PC-9 (cell line): Measurements from ENCODE around the gene SPR. TPM values are rescaled to one million over a fixed set of nuclear protein-coding genes. Genes with fewer than 3 reads are reported as not detected.

Experiments used
- BruUV-seq: library from RNA; stranded (reverse); fragments of 400-500 nt; replicated peaks from 2 replicates; lab custom pipeline; 2021; lab: Mats Ljungman, UMichigan
- CTCF ChIA-PET: fragments of 300-600 bp; sonication (Branson Sonifier 250); formaldehyde crosslinking; loops from one replicate; lab custom pipeline; 2022; ENCODE audit warnings: antibody characterized with exemption; lab: Charles Lee
- POLR2A ChIA-PET: fragments of 300-600 bp; sonication (Branson Sonifier 250); formaldehyde crosslinking; loops from one replicate; lab custom pipeline; 2022; ENCODE audit warnings: antibody characterized with exemption; ENCODE audit not compliant: unreplicated experiment; lab: Charles Lee
- DNase-seq, 2 experiments: peaks; one replicate each; pipeline versions ENCODE4 v3.0.0 to v3.0.0-alpha.2; 2015 to 2022; ENCODE audit warnings: mixed read lengths in 1 of 2
- H2AFZ ChIP-seq: fragments of 200-600 bp; sonication (generic); 2 replicates; pipeline ENCODE4 v1.8.1; 2017; ENCODE audit warnings: antibody characterized with exemption
- H3F3A ChIP-seq: fragments of 200-600 bp; sonication (generic); 2 replicates; pipeline ENCODE4 v1.8.1; 2017; ENCODE audit warnings: antibody characterized with exemption, mild to moderate bottlenecking, low read depth; ENCODE audit not compliant: insufficient read depth
- H3K27ac ChIP-seq: fragments of 200-600 bp; sonication (generic); 2 replicates; pipeline ENCODE4 v1.6.1; 2016; ENCODE audit warnings: mixed run types
- H3K27me3 ChIP-seq: fragments of 200-600 bp; sonication (generic); 2 replicates; pipeline ENCODE4 v1.6.1; 2016; ENCODE audit warnings: low read depth, mixed run types; ENCODE audit not compliant: insufficient read depth
- H3K36me3 ChIP-seq: fragments of 200-600 bp; sonication (generic); 2 replicates; pipeline ENCODE4 v1.6.1; 2016; ENCODE audit warnings: low read depth, mixed run types
- H3K4me1 ChIP-seq: fragments of 200-600 bp; sonication (generic); replicated peaks from 2 replicates; pipeline ENCODE4 v1.6.1; 2016; ENCODE audit warnings: mixed run types; ENCODE audit not compliant: insufficient read depth
- H3K4me2 ChIP-seq: fragments of 200-600 bp; sonication (generic); 2 replicates; pipeline ENCODE4 v1.6.1; 2017; ENCODE audit warnings: mixed run types
- H3K4me3 ChIP-seq: fragments of 200-600 bp; sonication (generic); 2 replicates; pipeline ENCODE4 v1.6.1; 2016; ENCODE audit warnings: mixed run types
- H3K79me2 ChIP-seq: fragments of 200-600 bp; sonication (generic); 2 replicates; pipeline ENCODE4 v1.6.1; 2017; ENCODE audit warnings: low read depth, mixed run types
- H3K9me2 ChIP-seq: fragments of 200-600 bp; sonication (generic); 2 replicates; pipeline ENCODE4 v1.8.1; 2017; ENCODE audit warnings: mild to moderate bottlenecking; ENCODE audit not compliant: insufficient read depth
- H3K9me3 ChIP-seq: fragments of 200-600 bp; sonication (generic); 2 replicates; pipeline ENCODE4 v1.8.1; 2016; ENCODE audit warnings: low read depth; ENCODE audit not compliant: insufficient read depth
- H4K20me1 ChIP-seq: fragments of 200-600 bp; sonication (generic); 2 replicates; pipeline ENCODE4 v1.8.1; 2017; ENCODE audit not compliant: insufficient read depth
- EZH2 ChIP-seq: fragments of 200-600 bp; sonication (generic); IDR thresholded peaks from 2 replicates; pipeline ENCODE4 v1.8.0; 2017; ENCODE audit warnings: antibody characterized with exemption, low read depth
- intact Hi-C: fragments of 100-400 bp; cut with micrococcal nuclease; formaldehyde crosslinking; loops from one replicate; pipeline ENCODE4 v1.10.0; 2022; ENCODE audit not compliant: unreplicated experiment
- total RNA-seq: library from RNA; stranded (reverse); gene quantifications from 2 replicates; pipeline ENCODE4 v1.2.3, GENCODE V29; 2021
- TF ChIP-seq, protein P1 (sequence below): fragments of 200-600 bp; sonication (generic); conservative IDR thresholded peaks from 2 replicates; pipeline ENCODE4 v1.6.1; 2017; ENCODE audit warnings: mixed run types, antibody characterized with exemption, mild to moderate bottlenecking, moderate library complexity

Gene SPR
- total RNA-seq, 1 experiment from 2014 or later: 33.6 TPM

GRCh38 chr2:72934683-72935610 lies 47.7 kb downstream of the SPR start:
- Histone ChIP-seq H4K20me1 (no peaks in the 10 kb centered on the region), H3K36me3 (no peaks in the 10 kb centered on the region), H3K9me3 (no peaks in the 10 kb centered on the region), H3K79me2 (no peaks in the 10 kb centered on the region), H2AFZ (no peak overlapping the region), H3K27me3 (peaks cover 24% of the 10 kb centered on the region; the same call in 1 of the 2 replicates), H3K9me2 (no peaks in the 10 kb centered on the region), H3F3A (no peaks in the 10 kb centered on the region), H3K4me3 (no peak overlapping the region), H3K4me1 (no peaks in the 10 kb centered on the region), H3K4me2 (no peak overlapping the region), H3K27ac (no peak overlapping the region)
- TF ChIP-seq, protein P1, sequence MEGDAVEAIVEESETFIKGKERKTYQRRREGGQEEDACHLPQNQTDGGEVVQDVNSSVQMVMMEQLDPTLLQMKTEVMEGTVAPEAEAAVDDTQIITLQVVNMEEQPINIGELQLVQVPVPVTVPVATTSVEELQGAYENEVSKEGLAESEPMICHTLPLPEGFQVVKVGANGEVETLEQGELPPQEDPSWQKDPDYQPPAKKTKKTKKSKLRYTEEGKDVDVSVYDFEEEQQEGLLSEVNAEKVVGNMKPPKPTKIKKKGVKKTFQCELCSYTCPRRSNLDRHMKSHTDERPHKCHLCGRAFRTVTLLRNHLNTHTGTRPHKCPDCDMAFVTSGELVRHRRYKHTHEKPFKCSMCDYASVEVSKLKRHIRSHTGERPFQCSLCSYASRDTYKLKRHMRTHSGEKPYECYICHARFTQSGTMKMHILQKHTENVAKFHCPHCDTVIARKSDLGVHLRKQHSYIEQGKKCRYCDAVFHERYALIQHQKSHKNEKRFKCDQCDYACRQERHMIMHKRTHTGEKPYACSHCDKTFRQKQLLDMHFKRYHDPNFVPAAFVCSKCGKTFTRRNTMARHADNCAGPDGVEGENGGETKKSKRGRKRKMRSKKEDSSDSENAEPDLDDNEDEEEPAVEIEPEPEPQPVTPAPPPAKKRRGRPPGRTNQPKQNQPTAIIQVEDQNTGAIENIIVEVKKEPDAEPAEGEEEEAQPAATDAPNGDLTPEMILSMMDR: peak; percentile 73
- no peak for TF ChIP-seq EZH2
- DNase-seq: peak in 1 of 2 experiments; percentile 30
- ChIA-PET CTCF (interaction anchor here (0.6 to 0.7 kb wide), 2 partner anchors 71 to 242 kb away, joined by 3 read pairs; no protein-coding TSS in a partner anchor), POLR2A (no interaction called here)
- no TSS peak for BruUV-seq
- intact Hi-C loops: loop anchor here (1.0 kb wide), 1 partner anchor 42 kb away; no protein-coding TSS in a partner anchor

- H3K4me3 ChIP-seq: no peak overlapping the region
- no peaks in the 10 kb centered on the region for H3K36me3 ChIP-seq
- TF ChIP-seq EZH2: no peak
- TF ChIP-seq, protein P1: no peak
- no TSS peak for BruUV-seq
- CTCF ChIA-PET: no interaction called here
- peaks cover 19% of the 10 kb centered on the region; the same call in 1 of the 2 replicates for H3K27me3 ChIP-seq
- H3K79me2 ChIP-seq: no peaks in the 10 kb centered on the region
- H3F3A ChIP-seq: no peaks in the 10 kb centered on the region
- no peaks in the 10 kb centered on the region for H4K20me1 ChIP-seq
- no peak overlapping the region for H3K27ac ChIP-seq
- no peaks in the 10 kb centered on the region for H3K9me3 ChIP-seq
- DNase-seq: no peak
- H3K9me2 ChIP-seq: no peaks in the 10 kb centered on the region
- POLR2A ChIA-PET: no interaction called here
- intact Hi-C loops: loop anchor here (1.0 kb wide), 1 partner anchor 42 kb away; no protein-coding TSS in a partner anchor
- H3K4me1 ChIP-seq: no peaks in the 10 kb centered on the region
- H3K4me2 ChIP-seq: no peak overlapping the region
- H2AFZ ChIP-seq: no peak overlapping the region
Measured at GRCh38 chr2:72935611-72935957, 48.4 kb downstream of the SPR start.

DNA sequence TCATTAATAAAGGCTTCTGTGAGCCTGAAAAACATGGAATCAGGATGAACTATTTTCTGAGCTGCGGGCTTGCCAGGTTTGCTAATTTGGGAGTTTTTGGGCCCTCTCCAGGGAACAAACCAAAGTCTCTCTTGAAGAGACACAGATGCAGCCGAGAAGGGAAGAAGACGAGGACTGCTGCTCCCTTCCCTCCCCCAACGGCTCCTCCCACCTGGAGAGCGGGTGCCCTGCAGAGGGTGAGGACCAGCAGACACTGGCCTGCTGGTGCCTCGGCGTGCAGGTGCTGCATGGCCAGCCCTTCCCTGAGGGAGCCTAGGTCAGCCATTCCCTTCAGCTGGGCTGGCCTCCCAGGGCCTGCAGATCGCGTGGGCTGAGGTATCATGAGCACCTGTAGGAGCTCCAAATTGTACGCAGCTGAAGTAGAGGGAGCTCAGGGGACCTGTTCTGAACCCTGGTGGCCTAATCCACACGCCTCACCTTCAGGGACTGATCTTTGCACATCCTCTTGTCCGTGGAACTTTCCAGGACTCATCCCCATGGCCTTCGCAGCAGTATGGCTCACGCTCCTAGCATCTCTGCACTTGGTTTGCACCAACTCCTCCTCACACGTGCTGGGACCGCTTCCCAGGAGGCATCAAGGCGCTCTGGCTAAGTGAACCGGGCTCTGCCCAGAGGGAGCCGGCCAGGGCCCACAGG lies 49.6 kb downstream of the SPR start:
- DNase-seq: no peak
- no peaks in the 10 kb centered on the region for H3K4me1 ChIP-seq
- POLR2A ChIA-PET: no interaction called here
- no peaks in the 10 kb centered on the region for H4K20me1 ChIP-seq
- no peaks in the 10 kb centered on the region for H3K36me3 ChIP-seq
- no TSS peak for BruUV-seq
- no peaks in the 10 kb centered on the region for H3F3A ChIP-seq
- H3K4me2 ChIP-seq: no peak overlapping the region
- no peaks in the 10 kb centered on the region for H3K79me2 ChIP-seq
- no peak overlapping the region for H3K27ac ChIP-seq
- CTCF ChIA-PET: interaction anchor here (0.7 kb wide), 1 partner anchor 1659 kb away, joined by 3 read pairs; no protein-coding TSS in a partner anchor
- intact Hi-C loops: no loop called here
- H3K9me2 ChIP-seq: no peaks in the 10 kb centered on the region
- peaks cover 14% of the 10 kb centered on the region; the same call in 1 of the 2 replicates for H3K27me3 ChIP-seq
- no peak overlapping the region for H3K4me3 ChIP-seq
- H3K9me3 ChIP-seq: no peaks in the 10 kb centered on the region
- no peak for TF ChIP-seq EZH2
- TF ChIP-seq, protein P1: no peak
- no peak overlapping the region for H2AFZ ChIP-seq
